Measurements from ENCODE around the gene TSPAN31.

The TSPAN31 gene

GRCh38 chr12:57722716-57723629, 21.9 kb upstream of the TSPAN31 start:
- DNase-seq: peak; percentile 18

- DNase-seq: no peak
Measured at GRCh38 chr12:57723630-57723962, 21.2 kb upstream of the TSPAN31 start.

GRCh38 chr12:57724003-57724935, 20.6 kb upstream of the TSPAN31 start:
- DNase-seq: peak; percentile 23

- DNase-seq: peak; percentile 21
Measured at GRCh38 chr12:57724936-57725740, 19.7 kb upstream of the TSPAN31 start.

GRCh38 chr12:57725851-57726150, 19.0 kb upstream of the TSPAN31 start:
- DNase-seq: no peak

- DNase-seq: peak; percentile 52
Measured at GRCh38 chr12:57726151-57726883, 18.5 kb upstream of the TSPAN31 start.

- peak; percentile 14 for DNase-seq
Measured at GRCh38 chr12:57726884-57727757, 17.7 kb upstream of the TSPAN31 start.

- DNase-seq: peak; percentile 16
Measured at GRCh38 chr12:57727758-57728395, 17.0 kb upstream of the TSPAN31 start.

GRCh38 chr12:57729321-57729844, 15.5 kb upstream of the TSPAN31 start:
- DNase-seq: no peak

GRCh38 chr12:57730336-57731067, 14.3 kb upstream of the TSPAN31 start:
- DNase-seq: no peak

GRCh38 chr12:57731411-57732080, 13.3 kb upstream of the TSPAN31 start:
- no peak for DNase-seq

- no peak for DNase-seq
Measured at GRCh38 chr12:57732270-57732669, 12.6 kb upstream of the TSPAN31 start.

GRCh38 chr12:57732726-57733593, 11.9 kb upstream of the TSPAN31 start:
- no peak for DNase-seq

- DNase-seq: no peak
Measured at GRCh38 chr12:57733928-57734327, 10.9 kb upstream of the TSPAN31 start.

GRCh38 chr12:57734591-57734990, 10.2 kb upstream of the TSPAN31 start:
- DNase-seq: no peak

- DNase-seq: no peak
Measured at GRCh38 chr12:57735198-57735855, 9.5 kb upstream of the TSPAN31 start.

GRCh38 chr12:57735952-57736740, 8.7 kb upstream of the TSPAN31 start:
- DNase-seq: no peak
